Activated CD4-positive, CD25-positive, alpha-beta regulatory T cell (primary cell): Measurements from ENCODE around the gene PIAS4.

Experiments
- DNase-seq, 4 experiments: peaks; one replicate each; lab custom pipeline; 2025; lab: John Stamatoyannopoulos, UW

PIAS4 gene

GRCh38 chr19:4023600-4024398 lies 16.3 kb downstream of the PIAS4 start:
- DNase-seq, result no peak

- no peak for DNase-seq
Observed at GRCh38 chr19:4025317-4025716, 17.8 kb downstream of the PIAS4 start.

GRCh38 chr19:4027146-4027545 lies 19.6 kb downstream of the PIAS4 start:
- no peak for DNase-seq

GRCh38 chr19:4028334-4029246 lies 21.1 kb downstream of the PIAS4 start:
- DNase-seq, result no peak

GRCh38 chr19:4029247-4029614 lies 21.7 kb downstream of the PIAS4 start:
- no peak for DNase-seq

- no peak for DNase-seq
Observed at GRCh38 chr19:4030552-4030951, 23.0 kb downstream of the PIAS4 start.

- DNase-seq, result no peak
Observed at GRCh38 chr19:4030981-4031380, 23.4 kb downstream of the PIAS4 start.

- DNase-seq, result no peak
Observed at GRCh38 chr19:4031420-4031819, 23.9 kb downstream of the PIAS4 start.

GRCh38 chr19:4032436-4032835 lies 24.9 kb downstream of the PIAS4 start:
- no peak for DNase-seq

GRCh38 chr19:4033028-4033956 lies 25.8 kb downstream of the PIAS4 start:
- no peak for DNase-seq

- no peak for DNase-seq
Observed at GRCh38 chr19:4034048-4035017, 26.8 kb downstream of the PIAS4 start.

- no peak for DNase-seq
Observed at GRCh38 chr19:4035018-4035566, 27.6 kb downstream of the PIAS4 start.

GRCh38 chr19:4035582-4035981 lies 28.0 kb downstream of the PIAS4 start:
- no peak for DNase-seq

- no peak for DNase-seq
Observed at GRCh38 chr19:4036576-4037300, 29.2 kb downstream of the PIAS4 start.

GRCh38 chr19:4037301-4037949 lies 29.9 kb downstream of the PIAS4 start:
- no peak for DNase-seq

- DNase-seq, result no peak
Observed at GRCh38 chr19:4038057-4038456, 30.5 kb downstream of the PIAS4 start.

- DNase-seq, result no peak
Observed at GRCh38 chr19:4038661-4039423, 31.3 kb downstream of the PIAS4 start.

GRCh38 chr19:4042064-4042730 lies 34.7 kb downstream of the PIAS4 start:
- DNase-seq, result no peak
